Activated CD4-positive, alpha-beta T cell treated with anti-CD3 and anti-CD28 coated beads, Interleukin-2, amount 50 U/mL, for 1 hour (primary cell): Measurements from ENCODE around the gene TMEM164.

Source experiments
- DNase-seq: peaks from one replicate; pipeline ENCODE4 v3.0.0-alpha.2; 2020

Gene TMEM164

DNA sequence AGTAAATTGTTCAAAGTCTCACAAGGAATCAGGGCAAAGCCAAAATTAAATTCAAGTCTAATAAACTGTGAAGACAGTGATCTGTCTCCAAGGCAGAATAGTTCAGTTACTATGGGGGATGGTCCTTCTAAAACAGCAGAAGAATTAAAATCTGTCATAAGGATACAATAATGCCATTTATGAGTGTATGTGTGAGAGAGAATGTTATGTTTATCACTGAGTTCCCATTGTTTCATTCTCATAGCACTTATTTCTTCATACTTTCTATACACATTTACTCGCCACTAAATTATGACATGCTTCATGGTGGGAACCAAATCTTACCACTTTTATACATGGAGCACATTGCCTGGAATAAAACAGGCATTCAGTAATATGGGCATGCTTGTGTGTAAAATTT, 212.5 kb downstream of the TMEM164 start:
- DNase-seq = no peak

- no peak for DNase-seq
Observed at GRCh38 chrX:110216027-110216426, 213.1 kb downstream of the TMEM164 start.

DNA sequence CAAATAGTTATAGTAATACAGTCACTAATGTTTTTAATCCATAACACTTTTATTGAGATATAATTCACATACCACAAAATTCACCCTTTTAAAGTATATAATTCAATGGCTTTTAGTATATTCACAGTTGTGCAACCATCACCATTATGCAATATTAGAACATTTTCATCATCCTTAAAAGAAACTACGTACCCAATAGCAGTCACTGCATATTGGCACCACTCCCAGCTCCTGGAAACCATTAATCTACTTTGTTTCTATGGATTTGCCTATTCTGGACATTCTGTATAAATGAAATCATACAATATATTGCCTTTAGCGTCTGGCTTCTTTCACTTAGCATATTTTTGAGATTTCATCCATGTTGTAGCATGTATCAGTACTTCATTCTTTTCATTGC, 215.7 kb downstream of the TMEM164 start:
- no peak for DNase-seq

DNA sequence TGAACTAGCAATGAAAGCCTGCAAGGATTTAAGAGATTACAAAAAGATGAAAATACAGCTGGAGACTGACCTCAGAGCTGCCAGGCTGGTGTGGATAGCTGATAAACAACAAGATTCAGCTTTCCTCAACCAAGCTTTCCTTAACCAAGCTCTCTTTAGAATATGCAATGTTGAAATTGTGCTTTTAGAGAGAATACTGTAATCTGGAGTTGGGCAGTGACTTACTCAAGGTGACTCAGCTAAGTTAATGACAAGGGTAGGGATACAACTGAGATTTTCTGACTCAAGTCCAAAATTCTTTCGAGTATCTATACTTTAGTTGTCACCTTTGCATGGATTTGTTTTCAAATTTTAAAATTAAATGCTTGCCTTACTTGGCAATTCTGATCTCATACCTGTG, 217.0 kb downstream of the TMEM164 start:
- DNase-seq = no peak

GRCh38 chrX:110222497-110223257, 219.8 kb downstream of the TMEM164 start:
- DNase-seq = no peak

DNA sequence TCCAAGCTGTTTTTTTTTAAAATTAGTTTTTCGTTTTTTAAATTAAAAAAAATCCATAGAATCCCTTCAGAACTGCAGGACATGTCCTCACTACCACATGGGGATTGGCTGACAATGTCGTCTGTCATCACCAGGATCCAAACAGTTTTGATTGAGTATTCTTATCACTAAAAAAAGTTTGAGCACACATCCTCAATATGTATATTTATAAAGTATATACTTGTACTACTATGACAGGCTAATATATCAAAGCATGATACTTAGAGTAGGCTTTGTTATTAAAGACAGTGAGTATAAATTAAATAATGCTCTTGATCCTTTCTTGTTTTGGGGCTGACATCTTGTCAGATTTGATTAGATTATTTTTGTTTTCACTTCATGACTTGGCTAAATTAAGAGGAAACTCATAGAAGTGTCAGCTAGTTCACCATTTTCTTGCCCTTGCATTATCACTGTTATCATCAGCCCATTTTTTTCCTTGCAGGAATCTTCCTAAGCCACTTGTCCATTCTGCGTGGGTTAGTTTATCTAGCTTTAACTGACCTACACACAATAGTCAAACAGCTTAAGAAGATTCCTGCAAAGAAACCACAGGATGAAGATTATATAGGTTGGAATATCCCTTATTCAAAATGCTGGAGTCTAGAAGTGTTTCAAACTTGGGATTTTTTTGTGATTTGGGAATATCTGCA, 222.2 kb downstream of the TMEM164 start:
- DNase-seq = no peak

DNA sequence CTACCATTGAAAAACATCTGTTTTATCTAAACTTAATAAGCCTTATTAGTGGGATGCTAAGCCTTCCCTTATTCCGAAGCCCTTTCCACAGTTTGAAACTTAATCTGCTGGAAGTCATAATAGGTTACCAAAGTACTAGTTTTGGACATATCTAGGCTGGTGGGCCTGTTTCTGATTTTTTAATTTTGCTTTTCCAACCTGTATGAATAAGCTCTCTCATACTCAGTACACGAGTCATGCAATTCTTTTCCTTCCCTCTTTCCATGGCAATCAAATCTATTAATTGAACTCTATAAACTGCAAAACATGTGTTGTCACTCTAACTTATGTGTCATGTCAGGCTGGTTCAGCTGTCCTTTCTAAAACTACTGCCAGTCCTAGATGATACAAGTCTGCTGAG, 224.0 kb downstream of the TMEM164 start:
- DNase-seq = no peak
